GM12865 (cell line): ENCODE data around the gene IL1RAPL1.

ENCODE experiments used
- DNase-seq: peaks from one replicate; pipeline ENCODE4 v3.0.0; 2010; ENCODE audit warnings: low read depth
- H3K4me3 ChIP-seq: 2 replicates; pipeline ENCODE4 v1.5.1; 2011; ENCODE audit warnings: mild to moderate bottlenecking, low read depth, low read length, control low read depth
- CTCF ChIP-seq: IDR thresholded peaks from 2 replicates; pipeline ENCODE4 v1.5.1; 2011; ENCODE audit warnings: low read length, control low read depth, low read depth, inconsistent platforms; ENCODE audit not compliant: insufficient read depth; ENCODE audit errors: missing control alignments

The IL1RAPL1 gene

GRCh38 chrX:28659269-28659668 is 72.0 kb downstream of the IL1RAPL1 start:
- no peak overlapping the region for H3K4me3 ChIP-seq
- DNase-seq = peak; percentile 3
- TF ChIP-seq CTCF = peak; percentile 26

DNA sequence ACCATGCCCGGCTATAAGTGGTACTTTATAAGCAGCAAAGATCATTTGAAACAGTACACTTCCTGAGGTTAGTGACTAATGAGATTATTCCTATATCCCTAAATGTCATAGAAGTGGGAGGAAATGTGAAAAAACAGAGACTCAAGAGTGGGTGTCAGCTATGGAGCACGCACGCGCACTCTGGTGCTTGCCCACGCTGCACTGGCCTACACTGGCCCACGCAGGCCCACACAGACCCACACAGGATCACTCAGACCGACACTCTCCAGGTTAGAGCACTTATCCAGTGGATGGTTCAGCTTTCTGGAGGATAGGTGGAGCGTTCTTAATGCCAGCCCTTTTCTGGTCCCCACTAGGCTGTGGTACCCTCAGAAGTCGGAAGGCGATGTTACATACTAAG is 78.5 kb downstream of the IL1RAPL1 start:
- no peak for TF ChIP-seq CTCF
- DNase-seq = no peak

DNA sequence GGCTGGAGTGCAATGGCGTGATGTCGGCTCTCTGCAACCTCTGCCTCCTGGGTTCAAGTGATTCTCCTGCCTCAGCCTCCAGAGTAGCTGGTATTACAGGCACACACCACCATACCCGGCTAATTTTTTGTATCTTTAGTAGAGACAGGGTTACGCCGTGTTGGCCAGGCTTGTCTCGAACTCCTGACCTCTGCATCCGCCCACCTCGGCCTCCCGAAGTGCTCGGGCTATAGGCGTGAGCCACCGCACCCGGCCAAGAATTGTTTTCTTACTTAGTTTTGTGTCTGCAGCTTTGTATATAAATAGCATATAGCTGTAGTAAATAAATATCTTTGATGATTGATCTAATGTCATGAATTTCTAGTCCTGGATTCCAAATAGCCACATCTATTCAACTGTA is 81.1 kb downstream of the IL1RAPL1 start:
- no peak overlapping the region for H3K4me3 ChIP-seq
- no peak for TF ChIP-seq CTCF
- no peak for DNase-seq

More for the DNA sequence above, 78.5 kb downstream of the IL1RAPL1 start:
- H3K4me3 ChIP-seq = no peak overlapping the region

GRCh38 chrX:28668957-28669356 is 81.7 kb downstream of the IL1RAPL1 start:
- no peak for DNase-seq
- no peak overlapping the region for H3K4me3 ChIP-seq
- TF ChIP-seq CTCF = no peak

GRCh38 chrX:28670074-28670473 is 82.8 kb downstream of the IL1RAPL1 start:
- H3K4me3 ChIP-seq = no peak overlapping the region
- no peak for TF ChIP-seq CTCF

GRCh38 chrX:28675173-28675572 is 87.9 kb downstream of the IL1RAPL1 start:
- H3K4me3 ChIP-seq = no peak overlapping the region
- DNase-seq = no peak
- no peak for TF ChIP-seq CTCF

More at GRCh38 chrX:28670074-28670473, 82.8 kb downstream of the IL1RAPL1 start:
- no peak for DNase-seq

DNA sequence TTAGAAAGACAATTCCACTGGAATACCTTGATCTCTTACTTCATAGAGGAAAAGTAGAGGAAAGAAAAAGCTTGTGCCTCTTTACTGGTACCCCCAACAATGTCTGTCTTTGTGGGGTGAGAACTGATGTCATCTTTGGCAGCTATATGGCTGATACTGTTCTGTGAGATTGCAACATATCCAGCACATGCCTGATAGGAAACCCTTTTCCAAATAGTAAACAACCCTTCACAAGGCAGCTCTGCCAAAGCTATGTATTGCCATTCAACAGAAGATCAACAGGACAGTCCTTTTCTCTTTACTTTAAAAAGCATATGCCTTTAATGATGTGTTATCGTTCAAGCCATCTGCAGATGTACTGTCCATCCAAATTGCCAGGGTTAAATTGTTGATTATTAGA is 105.9 kb downstream of the IL1RAPL1 start:
- H3K4me3 ChIP-seq = no peak overlapping the region
- DNase-seq = no peak
- TF ChIP-seq CTCF = no peak
